COLO668 (cell line): Measurements from ENCODE around the gene GALNT10.

Experiments used
- DNase-seq: peaks from one replicate; lab custom pipeline; 2025; ENCODE audit not compliant: unreplicated experiment; lab: John Stamatoyannopoulos, UW

The GALNT10 gene

GRCh38 chr5:154318691-154319090 lies 128.2 kb downstream of the GALNT10 start:
- DNase-seq, result no peak

- no peak for DNase-seq
Observed at GRCh38 chr5:154319736-154320135, 129.2 kb downstream of the GALNT10 start.

GRCh38 chr5:154320224-154321089 lies 129.9 kb downstream of the GALNT10 start:
- DNase-seq, result no peak

GRCh38 chr5:154321546-154321945 lies 131.0 kb downstream of the GALNT10 start:
- DNase-seq, result no peak

GRCh38 chr5:154324033-154324432 lies 133.5 kb downstream of the GALNT10 start:
- no peak for DNase-seq

- no peak for DNase-seq
Observed at GRCh38 chr5:154325566-154325965, 135.0 kb downstream of the GALNT10 start.

- no peak for DNase-seq
Observed at GRCh38 chr5:154329062-154329461, 138.5 kb downstream of the GALNT10 start.

GRCh38 chr5:154329519-154330040 lies 139.0 kb downstream of the GALNT10 start:
- no peak for DNase-seq

GRCh38 chr5:154330097-154330667 lies 139.6 kb downstream of the GALNT10 start:
- DNase-seq, result no peak

GRCh38 chr5:154331232-154331631 lies 140.7 kb downstream of the GALNT10 start:
- DNase-seq, result no peak

- no peak for DNase-seq
Observed at GRCh38 chr5:154331924-154332323, 141.4 kb downstream of the GALNT10 start.

GRCh38 chr5:154332451-154332850 lies 141.9 kb downstream of the GALNT10 start:
- no peak for DNase-seq

- no peak for DNase-seq
Observed at GRCh38 chr5:154333016-154333415, 142.5 kb downstream of the GALNT10 start.

- DNase-seq, result no peak
Observed at GRCh38 chr5:154334406-154335064, 144.0 kb downstream of the GALNT10 start.

- no peak for DNase-seq
Observed at GRCh38 chr5:154335065-154335448, 144.5 kb downstream of the GALNT10 start.

GRCh38 chr5:154341620-154342019 lies 151.1 kb downstream of the GALNT10 start:
- DNase-seq, result no peak

GRCh38 chr5:154342211-154342610 lies 151.7 kb downstream of the GALNT10 start:
- DNase-seq, result no peak

- no peak for DNase-seq
Observed at GRCh38 chr5:154342963-154343362, 152.4 kb downstream of the GALNT10 start.

- DNase-seq, result no peak
Observed at GRCh38 chr5:154344461-154344860, 153.9 kb downstream of the GALNT10 start.

GRCh38 chr5:154345255-154345952 lies 154.9 kb downstream of the GALNT10 start:
- no peak for DNase-seq

GRCh38 chr5:154346427-154346826 lies 155.9 kb downstream of the GALNT10 start:
- no peak for DNase-seq
